Neuronal stem cell (in vitro differentiated cells): ENCODE results near the gene SIGLEC14.
A peak's percentile ranks its signal among the peaks of the same experiment; 100 is the strongest.
"Not testable (repeated sequence)": the region's sequence is repeated elsewhere in the genome, so short reads cannot be mapped to it uniquely, and the experiment has no call there.

Experiments used
- DNase-seq: peaks from one replicate; pipeline ENCODE4 v3.0.0-alpha.2; 2013; ENCODE audit warnings: low spot score
- H2AFZ ChIP-seq: one replicate; pipeline ENCODE4 v1.6.1; 2013; ENCODE audit warnings: mild to moderate bottlenecking, low read length, inconsistent platforms
- H2AK5ac ChIP-seq: 2 replicates; pipeline ENCODE4 v1.6.1; 2013; ENCODE audit warnings: low read depth, mild to moderate bottlenecking, inconsistent platforms, low read length, moderate library complexity, mixed read lengths
- H2BK120ac ChIP-seq: 2 replicates; pipeline ENCODE4 v1.6.1; 2013; ENCODE audit warnings: low read depth, mild to moderate bottlenecking, inconsistent platforms, low read length, moderate library complexity, mixed read lengths
- H2BK12ac ChIP-seq: one replicate; pipeline ENCODE4 v1.6.1; 2013; ENCODE audit warnings: low read length, inconsistent platforms
- H2BK15ac ChIP-seq: 2 replicates; pipeline ENCODE4 v1.6.1; 2013; ENCODE audit warnings: mild to moderate bottlenecking, low read length, inconsistent platforms, mixed read lengths
- H2BK5ac ChIP-seq: one replicate; pipeline ENCODE4 v1.6.1; 2013; ENCODE audit warnings: inconsistent platforms, mild to moderate bottlenecking, low read length, moderate library complexity
- H3K14ac ChIP-seq: one replicate; pipeline ENCODE4 v1.6.1; 2013; ENCODE audit warnings: low read length, inconsistent platforms
- H3K18ac ChIP-seq: 2 replicates; pipeline ENCODE4 v1.6.1; 2013; ENCODE audit warnings: low read length, inconsistent platforms
- H3K23ac ChIP-seq: 2 replicates; pipeline ENCODE4 v1.6.1; 2013; ENCODE audit warnings: low read depth, mild to moderate bottlenecking, mixed read lengths, low read length, inconsistent platforms; ENCODE audit not compliant: poor library complexity
- H3K27ac ChIP-seq: replicated peaks from 3 replicates; pipeline ENCODE4 v1.5.1; 2013; ENCODE audit warnings: low read length, inconsistent platforms
- H3K27me3 ChIP-seq, 3 experiments: 2 replicates each; pipeline ENCODE4 v1.6.1; 2013; ENCODE audit warnings: low read length in 3 of 3, mild to moderate bottlenecking in 2 of 3, inconsistent platforms in 1 of 3, low read depth in 1 of 3, mixed read lengths in 1 of 3, moderate library complexity in 1 of 3; ENCODE audit not compliant: control insufficient read depth in 3 of 3, insufficient read depth in 3 of 3
- H3K36me3 ChIP-seq, 2 donors: replicated peaks in 1 of 2; 2 replicates each; pipeline ENCODE4 v1.6.1; 2013; ENCODE audit warnings: low read length in 2 of 2; ENCODE audit not compliant: control insufficient read depth in 2 of 2, insufficient read depth in 2 of 2
- H3K4ac ChIP-seq: 2 replicates; pipeline ENCODE4 v1.6.1; 2013; ENCODE audit warnings: inconsistent platforms, mild to moderate bottlenecking, low read length, moderate library complexity
- H3K4me1 ChIP-seq, 2 donors: 1 replicate in 1 of 2; 2 replicates in 1 of 2; pipeline ENCODE4 v1.6.1; 2013; ENCODE audit warnings: low read length in 2 of 2, low read depth in 1 of 2; ENCODE audit not compliant: control insufficient read depth in 2 of 2, insufficient read depth in 1 of 2
- H3K4me2 ChIP-seq: one replicate; pipeline ENCODE4 v1.6.1; 2013; ENCODE audit warnings: mild to moderate bottlenecking, low read length, inconsistent platforms; ENCODE audit not compliant: insufficient read depth, poor library complexity, severe bottlenecking
- H3K4me3 ChIP-seq, 2 donors: 2 replicates each; pipeline ENCODE4 v1.5.1; 2013; ENCODE audit warnings: low read length in 2 of 2, mild to moderate bottlenecking in 2 of 2, inconsistent platforms in 1 of 2, moderate library complexity in 1 of 2
- H3K79me1 ChIP-seq: one replicate; pipeline ENCODE4 v1.6.1; 2013; ENCODE audit warnings: low read depth, mild to moderate bottlenecking, inconsistent platforms, low read length, moderate library complexity
- H3K9ac ChIP-seq: one replicate; pipeline ENCODE4 v1.6.1; 2013; ENCODE audit warnings: mild to moderate bottlenecking, low read depth, low read length, inconsistent platforms; ENCODE audit not compliant: poor library complexity
- H3K9me3 ChIP-seq, 2 donors: replicated peaks in 1 of 2; 2 replicates each; pipeline versions ENCODE3 to v1.6.1; 2013; ENCODE audit warnings: low read length in 2 of 2, mild to moderate bottlenecking in 2 of 2, inconsistent platforms in 1 of 2, low read depth in 1 of 2, mixed read lengths in 1 of 2, moderate library complexity in 1 of 2; ENCODE audit not compliant: control insufficient read depth in 2 of 2, insufficient read depth in 1 of 2
- H4K8ac ChIP-seq: one replicate; pipeline ENCODE4 v1.6.1; 2013; ENCODE audit warnings: low read depth, mild to moderate bottlenecking, inconsistent platforms, low read length, moderate library complexity
- H4K91ac ChIP-seq: one replicate; pipeline ENCODE4 v1.6.1; 2013; ENCODE audit warnings: low read length, low read depth, mild to moderate bottlenecking, inconsistent platforms; ENCODE audit not compliant: poor library complexity
- WGBS, 2 donors: extraction: QIAGEN DNeasy Blood & Tissue Kit; methylation state at CpG; one replicate each; pipeline ENCODE4 v1.1.7; 2013; ENCODE audit warnings: missing lambda C conversion rate in 2 of 2, mixed read lengths in 1 of 2; ENCODE audit not compliant: insufficient read length in 2 of 2, insufficient replicate concordance in 1 of 2; ENCODE audit errors: extremely low coverage in 2 of 2; 5-methylcytosine and 5-hydroxymethylcytosine counted together

Gene SIGLEC14

GRCh38 chr19:51681286-51681941 lies 34.8 kb upstream of the SIGLEC14 start:
- Histone ChIP-seq H3K4me1 (no peaks in the 10 kb centered on the region), H3K9me3 (peaks cover 0 to 2% of the 10 kb centered on the region in 2 donors), H3K14ac (no peak overlapping the region), H2AK5ac (no peak overlapping the region), H3K18ac (no peak overlapping the region), H2BK120ac (no peak overlapping the region), H4K91ac (no peak overlapping the region), H2AFZ (peak overlapping the region; percentile 31), H2BK12ac (no peak overlapping the region), H3K79me1 (no peaks in the 10 kb centered on the region), H3K4ac (no peak overlapping the region), H4K8ac (no peak overlapping the region), H3K9ac (no peak overlapping the region), H3K4me3 (no peak overlapping the region), H3K23ac (no peak overlapping the region), H3K4me2 (no peak overlapping the region), H3K36me3 (no peaks in the 10 kb centered on the region), H3K27ac (no peak overlapping the region), H2BK5ac (no peak overlapping the region), H2BK15ac (no peak overlapping the region), H3K27me3 (peaks cover 0 to 5% (median 0%) of the 10 kb centered on the region in 3 experiments)
- DNase-seq, result no peak
- no CpG with 5 or more reads among the region's 3 CpGs for WGBS, 2 donors

- no peak overlapping the region for H3K27ac ChIP-seq
- H2AK5ac ChIP-seq, result no peak overlapping the region
- H3K4ac ChIP-seq, result no peak overlapping the region
- no peak overlapping the region for H2AFZ ChIP-seq
- no peak overlapping the region for H2BK12ac ChIP-seq
- H3K9me3 ChIP-seq, result no peaks in the 10 kb centered on the region
- H3K18ac ChIP-seq, result no peak overlapping the region
- H3K4me3 ChIP-seq, result no peak overlapping the region
- H3K4me2 ChIP-seq, result no peak overlapping the region
- no peaks in the 10 kb centered on the region for H3K79me1 ChIP-seq
- no peak overlapping the region for H2BK15ac ChIP-seq
- no peaks in the 10 kb centered on the region for H3K4me1 ChIP-seq
- H3K23ac ChIP-seq, result no peak overlapping the region
- H3K9ac ChIP-seq, result no peak overlapping the region
- no peak overlapping the region for H2BK120ac ChIP-seq
- H3K14ac ChIP-seq, result no peak overlapping the region
- no peak for DNase-seq
- no peak overlapping the region for H4K91ac ChIP-seq
- WGBS, 2 donors, result no CpG with 5 or more reads among the region's 1 CpG
- no peak overlapping the region for H2BK5ac ChIP-seq
- H4K8ac ChIP-seq, result no peak overlapping the region
- peaks cover 0 to 5% (median 0%) of the 10 kb centered on the region in 3 experiments for H3K27me3 ChIP-seq
- H3K36me3 ChIP-seq, result no peaks in the 10 kb centered on the region
These were observed 33.8 kb upstream of the SIGLEC14 start for GRCh38 chr19:51680474-51680873.

GRCh38 chr19:51676566-51677083 lies 30.0 kb upstream of the SIGLEC14 start:
- no peak overlapping the region for H3K4me3 ChIP-seq
- H4K91ac ChIP-seq, result no peak overlapping the region
- no peak overlapping the region for H3K9ac ChIP-seq
- H3K4ac ChIP-seq, result no peak overlapping the region
- no peaks in the 10 kb centered on the region for H3K4me1 ChIP-seq
- H2BK120ac ChIP-seq, result no peak overlapping the region
- H4K8ac ChIP-seq, result no peak overlapping the region
- no peaks in the 10 kb centered on the region for H3K9me3 ChIP-seq
- H3K27me3 ChIP-seq, result peaks cover 0 to 5% (median 0%) of the 10 kb centered on the region in 3 experiments
- no peak overlapping the region for H2BK15ac ChIP-seq
- no peak overlapping the region for H3K27ac ChIP-seq
- H2BK5ac ChIP-seq, result no peak overlapping the region
- H3K36me3 ChIP-seq, result no peaks in the 10 kb centered on the region
- WGBS, 2 donors, result no CpG with 5 or more reads among the region's 11 CpGs
- H2AFZ ChIP-seq, result no peak overlapping the region
- no peak overlapping the region for H2BK12ac ChIP-seq
- no peak overlapping the region for H2AK5ac ChIP-seq
- H3K79me1 ChIP-seq, result no peaks in the 10 kb centered on the region
- no peak overlapping the region for H3K18ac ChIP-seq
- H3K14ac ChIP-seq, result no peak overlapping the region
- no peak overlapping the region for H3K23ac ChIP-seq
- H3K4me2 ChIP-seq, result no peak overlapping the region
- DNase-seq, result no peak

- not testable (repeated sequence) for DNase-seq, H3K4me2 ChIP-seq, H2BK12ac ChIP-seq, H2AK5ac ChIP-seq, H4K8ac ChIP-seq, H3K36me3 ChIP-seq, H3K9me3 ChIP-seq, H3K27me3 ChIP-seq, H2BK5ac ChIP-seq, H3K27ac ChIP-seq, H3K79me1 ChIP-seq, H3K4me1 ChIP-seq, H3K4me3 ChIP-seq, H4K91ac ChIP-seq, H3K18ac ChIP-seq, H2BK120ac ChIP-seq, H3K4ac ChIP-seq, H2AFZ ChIP-seq, H3K23ac ChIP-seq, H3K14ac ChIP-seq, H3K9ac ChIP-seq, H2BK15ac ChIP-seq
- no CpG with 5 or more reads among the region's 7 CpGs for WGBS, 2 donors
These were observed 29.4 kb upstream of the SIGLEC14 start for GRCh38 chr19:51675911-51676565.
